ENCODE results near the gene ASB7. TPM values are rescaled to one million over a fixed set of nuclear protein-coding genes. Genes with fewer than 3 reads are reported as not detected.
"Not testable (repeated sequence)": the region's sequence is repeated elsewhere in the genome, so short reads cannot be mapped to it uniquely, and the experiment has no call there.

The ASB7 gene
- total RNA-seq, 4 donors from 2014 or later = 8.2 to 13.4 (median 10.8) TPM

DNA sequence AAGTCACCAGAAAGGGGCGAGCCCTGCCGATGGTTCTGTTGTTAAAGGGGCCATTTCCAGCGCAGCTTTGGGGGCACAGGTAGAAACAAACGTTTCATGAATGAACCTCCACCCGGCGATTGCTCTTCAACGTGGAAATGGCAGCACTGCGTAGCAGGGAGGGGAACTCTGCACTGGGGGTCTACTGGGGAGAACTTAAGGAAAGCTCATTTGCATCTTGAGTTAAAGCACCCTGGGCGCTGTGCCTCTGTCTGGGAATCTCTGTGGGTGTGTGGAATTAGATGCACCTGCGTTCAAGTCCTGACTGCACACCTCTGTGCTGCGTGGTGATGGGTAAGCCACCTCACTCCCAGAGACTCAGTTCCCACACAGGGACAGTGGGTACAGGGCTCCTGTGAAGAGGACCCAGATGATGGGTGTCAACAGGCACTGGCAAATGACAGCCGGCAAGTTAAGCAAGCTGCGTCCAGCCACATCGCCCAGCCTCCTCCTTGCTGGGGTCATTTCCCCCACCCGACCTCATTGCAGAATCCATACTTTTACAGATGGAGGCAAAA, 68.8 kb downstream of the ASB7 start:
- H3K4me3 ChIP-seq = no peak overlapping the region
- no peak for DNase-seq (ENCODE audit: low spot score in 2 of 2)
- no peaks in the 10 kb centered on the region for H3K4me1 ChIP-seq
- TF ChIP-seq POLR2AphosphoS5 (IDR thresholded peaks at IDR 0.05) = no peak
- no peak for TF ChIP-seq EP300 (IDR thresholded peaks at IDR 0.05)
- TF ChIP-seq POLR2A (IDR thresholded peaks at IDR 0.05) = no peak
- TF ChIP-seq CTCF (IDR thresholded peaks at IDR 0.05) = no peak
- WGBS = 91% methylated on average over 13 of the region's 15 CpGs
- no peaks in the 10 kb centered on the region for H3K9me3 ChIP-seq
- no peaks in the 10 kb centered on the region for H3K36me3 ChIP-seq
- peaks cover 3% of the 10 kb centered on the region for H3K27me3 ChIP-seq
- H3K27ac ChIP-seq = no peak overlapping the region

DNA sequence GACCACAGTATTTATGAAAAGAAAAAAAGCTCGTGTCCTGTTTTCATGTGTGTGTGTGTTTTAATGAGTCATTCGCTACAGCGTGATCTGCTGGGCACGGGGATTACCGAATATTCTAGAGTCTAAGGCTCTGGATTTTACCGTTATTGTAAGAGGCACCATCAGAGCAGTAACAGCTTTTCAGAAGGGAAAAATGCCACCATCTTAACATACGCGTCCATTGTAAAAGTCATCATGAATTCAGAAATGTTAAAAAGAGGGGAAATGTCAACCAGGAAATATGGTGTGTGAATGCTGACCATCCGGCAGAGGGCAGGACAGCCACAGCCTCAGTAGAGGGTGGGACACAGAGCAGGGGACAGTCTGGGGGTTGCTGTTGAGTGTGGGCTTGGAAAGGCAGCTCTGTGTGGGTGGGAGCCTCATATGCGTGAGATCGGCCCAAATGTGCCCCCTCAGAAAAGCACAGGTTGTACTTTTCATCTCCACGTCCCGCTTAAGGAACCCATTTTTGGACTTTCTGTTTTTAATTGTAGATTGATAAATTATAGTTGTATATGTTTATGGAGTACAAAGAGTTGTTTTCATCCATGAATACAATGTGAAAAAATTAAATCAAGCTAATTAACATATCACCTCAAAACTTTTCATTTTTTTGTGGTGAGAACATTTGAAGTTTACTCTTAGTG, 69.6 kb downstream of the ASB7 start:
- TF ChIP-seq EP300 (IDR thresholded peaks at IDR 0.05) (no peak), POLR2A (IDR thresholded peaks at IDR 0.05) (no peak), CTCF (IDR thresholded peaks at IDR 0.05) (no peak), POLR2AphosphoS5 (IDR thresholded peaks at IDR 0.05) (no peak)
- WGBS = 73% methylated on average over 13 of the region's 13 CpGs

DNA sequence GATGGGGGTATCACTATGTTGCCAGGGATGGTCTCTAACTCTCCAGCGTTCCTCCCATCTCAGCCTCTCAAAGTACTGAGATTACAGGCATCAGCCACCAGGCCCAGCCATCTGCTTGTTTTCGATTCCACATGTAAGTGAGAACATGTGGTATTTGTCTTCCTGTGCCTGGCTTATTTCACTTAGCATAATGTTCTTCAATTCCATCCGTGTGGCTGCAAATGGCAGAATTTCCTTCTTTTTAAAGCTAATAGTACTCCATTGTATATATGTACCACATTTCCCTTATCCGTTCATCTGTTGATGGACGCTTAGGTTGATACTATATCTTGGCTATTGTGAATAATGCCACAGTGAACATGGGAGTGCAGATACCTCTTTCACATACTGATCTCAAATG, 70.6 kb downstream of the ASB7 start:
- Histone ChIP-seq H3K9me3 (no peaks in the 10 kb centered on the region), H3K4me1 (no peaks in the 10 kb centered on the region), H3K4me3 (no peak overlapping the region), H3K36me3 (no peaks in the 10 kb centered on the region), H3K27ac (no peak overlapping the region), H3K27me3 (peaks cover 3% of the 10 kb centered on the region)
- 80% methylated on average over 5 of the region's 5 CpGs for WGBS
- DNase-seq (ENCODE audit: low spot score in 2 of 2) = no peak
- TF ChIP-seq POLR2AphosphoS5 (IDR thresholded peaks at IDR 0.05) (no peak), POLR2A (IDR thresholded peaks at IDR 0.05) (no peak), EP300 (IDR thresholded peaks at IDR 0.05) (no peak), CTCF (IDR thresholded peaks at IDR 0.05) (no peak)

More for the DNA sequence above, 69.6 kb downstream of the ASB7 start:
- Histone ChIP-seq H3K27me3 (peaks cover 3% of the 10 kb centered on the region), H3K27ac (no peak overlapping the region), H3K4me1 (no peaks in the 10 kb centered on the region), H3K9me3 (no peaks in the 10 kb centered on the region), H3K36me3 (no peaks in the 10 kb centered on the region), H3K4me3 (no peak overlapping the region)
- DNase-seq (ENCODE audit: low spot score in 2 of 2) = no peak

DNA sequence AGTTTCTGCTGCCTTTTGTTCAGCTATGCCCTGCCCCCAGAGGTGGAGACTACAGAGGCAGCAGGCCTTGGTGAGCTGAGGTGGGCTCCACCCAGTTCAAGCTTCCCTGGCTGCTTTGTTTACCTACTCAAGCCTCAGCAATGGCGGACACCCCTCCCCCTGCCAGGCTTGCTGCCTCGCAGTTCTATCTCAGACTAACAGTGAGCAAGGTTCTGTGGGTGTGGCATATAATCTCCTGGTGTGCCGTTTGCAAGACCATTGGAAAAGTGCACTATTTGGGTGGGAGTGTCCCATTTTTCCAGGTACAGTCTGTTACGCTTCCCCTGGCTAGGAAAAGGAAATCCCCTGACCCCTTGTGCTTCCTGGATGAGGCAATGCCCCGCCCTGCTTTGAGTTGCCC, 76.8 kb downstream of the ASB7 start:
- H3K9me3 ChIP-seq; H3K36me3 ChIP-seq; H3K4me3 ChIP-seq; DNase-seq (ENCODE audit: low spot score in 2 of 2); H3K4me1 ChIP-seq; H3K27ac ChIP-seq; H3K27me3 ChIP-seq: not testable (repeated sequence)
- WGBS = 100% methylated on average over 5 of the region's 5 CpGs

DNA sequence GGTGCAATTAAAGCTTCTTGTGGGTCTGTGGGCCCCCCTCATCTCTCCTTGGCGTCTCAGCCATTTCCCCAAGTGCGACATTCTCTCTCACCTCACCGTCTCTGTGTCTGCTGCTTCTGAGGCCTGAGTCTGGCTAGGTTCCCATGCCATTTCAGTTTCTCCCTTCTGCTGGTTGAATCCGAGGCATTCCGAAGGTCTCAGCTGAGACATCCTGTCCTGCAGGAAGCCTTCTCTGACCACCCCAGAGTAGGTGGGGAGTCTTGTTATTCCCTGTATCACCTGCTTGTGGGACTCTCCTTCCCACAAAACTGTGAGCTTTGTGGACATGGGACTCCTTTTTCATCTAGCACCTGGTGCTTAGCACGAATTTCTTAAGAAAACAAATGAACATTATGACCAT, 78.3 kb downstream of the ASB7 start:
- Histone ChIP-seq H3K4me1 (no peaks in the 10 kb centered on the region), H3K27me3 (no peaks in the 10 kb centered on the region), H3K27ac (no peak overlapping the region), H3K4me3 (no peak overlapping the region), H3K36me3 (no peaks in the 10 kb centered on the region), H3K9me3 (no peaks in the 10 kb centered on the region)
- WGBS = 96% methylated on average over 6 of the region's 6 CpGs
- TF ChIP-seq CTCF (IDR thresholded peaks at IDR 0.05) (no peak), POLR2A (IDR thresholded peaks at IDR 0.05) (no peak), EP300 (IDR thresholded peaks at IDR 0.05) (no peak), POLR2AphosphoS5 (IDR thresholded peaks at IDR 0.05) (no peak)
- DNase-seq (ENCODE audit: low spot score in 2 of 2) = no peak

Data from suprapubic skin (tissue), 4 donors.